Trophoblast cell (in vitro differentiated cells and primary cell): ENCODE measurements around the gene HOXB1.
"Not testable (repeated sequence)": the region's sequence is repeated elsewhere in the genome, so short reads cannot be mapped to it uniquely, and the experiment has no call there.

ENCODE experiments used
- DNase-seq, 2 donors: peaks; one replicate each; pipeline ENCODE4 v3.0.0-alpha.2; 2016
- H2AFZ ChIP-seq: 2 replicates; pipeline ENCODE4 v1.6.1; 2013; ENCODE audit warnings: low read length, moderate library complexity, mild to moderate bottlenecking; ENCODE audit not compliant: insufficient read depth, poor library complexity
- H2AK5ac ChIP-seq: 2 replicates; pipeline ENCODE4 v1.6.1; 2013; ENCODE audit warnings: mild to moderate bottlenecking, low read length
- H2BK120ac ChIP-seq: 2 replicates; pipeline ENCODE4 v1.6.1; 2013; ENCODE audit warnings: low read length, mild to moderate bottlenecking, moderate library complexity; ENCODE audit not compliant: insufficient read depth, poor library complexity
- H2BK12ac ChIP-seq: 2 replicates; pipeline ENCODE4 v1.6.1; 2013; ENCODE audit warnings: mild to moderate bottlenecking, low read length, moderate library complexity
- H2BK5ac ChIP-seq: 2 replicates; pipeline ENCODE4 v1.6.1; 2013; ENCODE audit warnings: low read length, low read depth, moderate library complexity, mild to moderate bottlenecking; ENCODE audit not compliant: poor library complexity
- H3K14ac ChIP-seq: 2 replicates; pipeline ENCODE4 v1.6.1; 2013; ENCODE audit warnings: mild to moderate bottlenecking, low read length
- H3K18ac ChIP-seq: 2 replicates; pipeline ENCODE4 v1.6.1; 2013; ENCODE audit warnings: mild to moderate bottlenecking, low read length
- H3K23ac ChIP-seq: 2 replicates; pipeline ENCODE4 v1.6.1; 2013; ENCODE audit warnings: low read length
- H3K27ac ChIP-seq: 2 replicates; pipeline ENCODE4 v1.5.1; 2013; ENCODE audit warnings: low read depth, mild to moderate bottlenecking, inconsistent platforms, low read length, moderate library complexity
- H3K27me3 ChIP-seq: 2 replicates; pipeline ENCODE4 v1.6.1; 2013; ENCODE audit warnings: inconsistent platforms, mild to moderate bottlenecking, low read length, moderate library complexity; ENCODE audit not compliant: insufficient read depth
- H3K36me3 ChIP-seq, 2 experiments: 1 replicate in 1 of 2; 2 replicates in 1 of 2; pipeline ENCODE4 v1.6.1; 2013; ENCODE audit warnings: low read length in 2 of 2, mild to moderate bottlenecking in 2 of 2, moderate library complexity in 1 of 2; ENCODE audit not compliant: insufficient read depth in 2 of 2, control insufficient read depth in 1 of 2
- H3K4ac ChIP-seq: 2 replicates; pipeline ENCODE4 v1.6.1; 2013; ENCODE audit warnings: low read depth, mild to moderate bottlenecking, low read length, moderate library complexity
- H3K4me1 ChIP-seq, 2 experiments: 1 replicate in 1 of 2; 2 replicates in 1 of 2; pipeline ENCODE4 v1.6.1; 2013; ENCODE audit warnings: low read length in 2 of 2, mild to moderate bottlenecking in 2 of 2, moderate library complexity in 1 of 2; ENCODE audit not compliant: insufficient read depth in 2 of 2, control insufficient read depth in 1 of 2
- H3K4me2 ChIP-seq: 2 replicates; pipeline ENCODE4 v1.6.1; 2013; ENCODE audit warnings: inconsistent platforms, mild to moderate bottlenecking, low read length, moderate library complexity
- H3K4me3 ChIP-seq: 2 replicates; pipeline ENCODE4 v1.5.1; 2013; ENCODE audit warnings: mild to moderate bottlenecking, low read depth, low read length, inconsistent platforms
- H3K79me1 ChIP-seq: one replicate; pipeline ENCODE4 v1.6.1; 2013; ENCODE audit warnings: low read length
- H3K79me2 ChIP-seq: 2 replicates; pipeline ENCODE4 v1.6.1; 2013; ENCODE audit warnings: low read length, mild to moderate bottlenecking; ENCODE audit not compliant: control insufficient read depth, insufficient read depth, poor library complexity
- H3K9ac ChIP-seq: 2 replicates; pipeline ENCODE4 v1.6.1; 2013; ENCODE audit warnings: mild to moderate bottlenecking, low read length
- H3K9me3 ChIP-seq: 2 replicates; pipeline ENCODE4 v1.6.1; 2013; ENCODE audit warnings: low read depth, mild to moderate bottlenecking, control low read depth, inconsistent platforms, low read length; ENCODE audit not compliant: insufficient read depth
- H4K12ac ChIP-seq: 2 replicates; pipeline ENCODE4 v1.6.1; 2013; ENCODE audit warnings: low read depth, mild to moderate bottlenecking, low read length, moderate library complexity
- H4K8ac ChIP-seq: 2 replicates; pipeline ENCODE4 v1.6.1; 2013; ENCODE audit warnings: low read depth, mild to moderate bottlenecking, low read length, moderate library complexity
- H4K91ac ChIP-seq: one replicate; pipeline ENCODE4 v1.6.1; 2013; ENCODE audit warnings: low read depth, mild to moderate bottlenecking, low read length, moderate library complexity
- WGBS: extraction: QIAGEN DNeasy Blood & Tissue Kit; methylation state at CpG from one replicate; pipeline ENCODE4 v1.1.7; 2013; ENCODE audit warnings: missing lambda C conversion rate; ENCODE audit not compliant: insufficient read length, insufficient coverage; ENCODE audit errors: extremely low coverage; 5-methylcytosine and 5-hydroxymethylcytosine counted together

The HOXB1 gene

DNA sequence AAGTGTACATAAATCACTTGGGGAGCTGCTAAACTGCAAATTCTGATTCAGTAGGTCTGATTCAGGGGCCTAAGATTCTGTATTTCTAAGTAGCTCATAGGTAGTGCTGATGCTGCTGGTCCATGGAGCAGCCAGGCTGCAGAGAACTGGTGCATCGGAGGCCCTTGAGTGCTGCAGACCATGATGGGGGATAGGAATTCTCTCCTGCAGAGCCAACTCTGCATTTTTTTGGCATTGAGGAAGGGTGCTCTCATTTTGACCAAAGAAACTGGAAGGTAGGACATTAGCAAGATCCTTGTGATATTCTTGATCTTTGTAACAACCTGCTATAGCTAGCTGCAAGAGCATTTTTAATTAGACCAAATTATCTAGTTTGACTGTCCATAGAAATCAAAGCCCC is 9.4 kb upstream of the HOXB1 start:
- Histone ChIP-seq H4K91ac (no peak overlapping the region), H2AK5ac (no peak overlapping the region), H3K4me1 (peaks cover 2 to 12% of the 10 kb centered on the region in 2 experiments), H3K23ac (no peak overlapping the region), H3K14ac (no peak overlapping the region), H3K18ac (no peak overlapping the region), H3K9ac (no peak overlapping the region), H2AFZ (no peak overlapping the region), H3K79me2 (peaks cover 28% of the 10 kb centered on the region), H3K4ac (no peak overlapping the region), H3K79me1 (peaks cover 41% of the 10 kb centered on the region), H4K8ac (no peak overlapping the region), H2BK12ac (no peak overlapping the region), H3K9me3 (no peaks in the 10 kb centered on the region), H2BK120ac (no peak overlapping the region), H3K27ac (no peak overlapping the region), H2BK5ac (no peak overlapping the region), H3K4me3 (no peak overlapping the region), H3K27me3 (no peaks in the 10 kb centered on the region), H3K4me2 (no peak overlapping the region), H4K12ac (no peak overlapping the region), H3K36me3 (peaks cover 2 to 10% of the 10 kb centered on the region in 2 experiments)
- DNase-seq: no peak
- WGBS: no CpG with 5 or more reads among the region's 1 CpG

DNA sequence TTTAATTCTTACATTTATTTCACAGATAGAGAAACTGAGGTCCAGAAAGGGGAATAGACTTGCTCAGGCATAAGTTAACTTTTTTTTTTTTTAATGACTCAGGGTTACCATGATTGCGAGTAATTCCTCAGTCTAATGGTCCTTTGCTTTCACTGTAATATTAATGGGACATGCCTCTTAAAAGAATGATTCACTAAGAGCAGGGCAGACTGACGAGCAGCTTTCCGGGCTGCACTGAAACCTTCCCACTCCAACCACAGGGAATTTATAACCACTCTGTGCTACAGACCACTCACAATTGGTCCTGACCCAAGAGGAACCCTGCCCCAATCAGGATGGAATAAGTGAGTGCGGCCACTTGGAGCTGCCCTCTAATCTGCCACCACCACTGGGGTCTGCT is 8.4 kb upstream of the HOXB1 start:
- H3K36me3 ChIP-seq: peaks cover 2 to 10% of the 10 kb centered on the region in 2 experiments
- H3K79me2 ChIP-seq: peaks cover 25% of the 10 kb centered on the region
- H4K12ac ChIP-seq: no peak overlapping the region
- no peak overlapping the region for H3K4me3 ChIP-seq
- no peak overlapping the region for H4K8ac ChIP-seq
- H2AFZ ChIP-seq: no peak overlapping the region
- peaks cover 34% of the 10 kb centered on the region for H3K79me1 ChIP-seq
- no peaks in the 10 kb centered on the region for H3K27me3 ChIP-seq
- no peak overlapping the region for H2BK5ac ChIP-seq
- H4K91ac ChIP-seq: no peak overlapping the region
- H3K27ac ChIP-seq: no peak overlapping the region
- no peak for DNase-seq
- no peak overlapping the region for H3K4me2 ChIP-seq
- H3K23ac ChIP-seq: no peak overlapping the region
- H3K14ac ChIP-seq: no peak overlapping the region
- peak overlapping the region; percentile 55 for H2BK12ac ChIP-seq
- no peak overlapping the region for H3K18ac ChIP-seq
- H2BK120ac ChIP-seq: no peak overlapping the region
- H3K9me3 ChIP-seq: no peaks in the 10 kb centered on the region
- WGBS: no CpG with 5 or more reads among the region's 4 CpGs
- no peak overlapping the region for H3K9ac ChIP-seq
- no peak overlapping the region for H2AK5ac ChIP-seq
- no peak overlapping the region for H3K4ac ChIP-seq
- peaks cover 2 to 9% of the 10 kb centered on the region in 2 experiments for H3K4me1 ChIP-seq

- H3K4me3 ChIP-seq: no peak overlapping the region
- peak overlapping the region; percentile 6 for H2AFZ ChIP-seq
- H3K4ac ChIP-seq: peak overlapping the region; percentile 47
- H2BK120ac ChIP-seq: peak overlapping the region; percentile 56
- H2BK12ac ChIP-seq: peak overlapping the region; percentile 79
- H4K8ac ChIP-seq: peak overlapping the region; percentile 69
- H4K91ac ChIP-seq: peak overlapping the region; percentile 66
- H3K79me2 ChIP-seq: peaks cover 11% of the 10 kb centered on the region
- no peaks in the 10 kb centered on the region for H3K9me3 ChIP-seq
- H4K12ac ChIP-seq: peak overlapping the region; percentile 59
- H3K9ac ChIP-seq: no peak overlapping the region
- H3K23ac ChIP-seq: no peak overlapping the region
- H3K27me3 ChIP-seq: no peaks in the 10 kb centered on the region
- peaks cover 18% of the 10 kb centered on the region for H3K79me1 ChIP-seq
- peak overlapping the region; percentile 68 for H2AK5ac ChIP-seq
- no CpG with 5 or more reads among the region's 3 CpGs for WGBS
- peak overlapping the region; percentile 35 for H3K14ac ChIP-seq
- DNase-seq: no peak
- peak overlapping the region; percentile 9 for H2BK5ac ChIP-seq
- H3K18ac ChIP-seq: no peak overlapping the region
- peaks cover 2 to 12% of the 10 kb centered on the region in 2 experiments for H3K4me1 ChIP-seq
- H3K36me3 ChIP-seq: peaks cover under 1 to 2% of the 10 kb centered on the region in 2 experiments
- H3K4me2 ChIP-seq: no peak overlapping the region
- H3K27ac ChIP-seq: peak overlapping the region; percentile 44
Measured at GRCh38 chr17:48537316-48537715, 6.5 kb upstream of the HOXB1 start.

GRCh38 chr17:48535793-48536559 is 5.2 kb upstream of the HOXB1 start:
- not testable (repeated sequence) for H4K91ac ChIP-seq, H2AK5ac ChIP-seq, H3K4me3 ChIP-seq, H2BK5ac ChIP-seq, H4K12ac ChIP-seq, H2BK120ac ChIP-seq, DNase-seq, H2AFZ ChIP-seq, H3K23ac ChIP-seq, H3K4me1 ChIP-seq, H3K4me2 ChIP-seq, H3K79me1 ChIP-seq, H4K8ac ChIP-seq, H3K27me3 ChIP-seq, H3K9ac ChIP-seq, H3K4ac ChIP-seq, H3K9me3 ChIP-seq, H3K14ac ChIP-seq, H3K27ac ChIP-seq, H3K79me2 ChIP-seq, H3K18ac ChIP-seq, H3K36me3 ChIP-seq
- H2BK12ac ChIP-seq: peak overlapping the region; percentile 43
- WGBS: no CpG with 5 or more reads among the region's 9 CpGs
